Measurements from ENCODE around the gene FN1. TPM values are rescaled to one million over a fixed set of nuclear protein-coding genes. Genes with fewer than 3 reads are reported as not detected.

Gene FN1
- total RNA-seq, 2 donors from 2014 or later, result 369 to 1,092 TPM

GRCh38 chr2:215460682-215461382 is 25.0 kb upstream of the FN1 start:
- Histone ChIP-seq H3K36me3 (no peaks in the 10 kb centered on the region), H3K4me3 (no peak overlapping the region), H3K27me3 (no peaks in the 10 kb centered on the region), H3K27ac (peak overlapping the region; percentile 4 to 47), H3K4me1 (peaks cover 0 to 3% of the 10 kb centered on the region in 2 donors), H3K9me3 (no peaks in the 10 kb centered on the region)
- no peak for TF ChIP-seq CTCF (IDR thresholded peaks at IDR 0.05)
- no peak for DNase-seq (ENCODE audit: low spot score)

- Histone ChIP-seq H3K27ac (no peak overlapping the region), H3K4me1 (no peaks in the 10 kb centered on the region), H3K36me3 (no peaks in the 10 kb centered on the region), H3K9me3 (no peaks in the 10 kb centered on the region), H3K27me3 (no peaks in the 10 kb centered on the region), H3K4me3 (no peak overlapping the region)
- TF ChIP-seq CTCF (IDR thresholded peaks at IDR 0.05), result no peak
- DNase-seq (ENCODE audit: low spot score), result no peak
Measured at GRCh38 chr2:215455958-215456357, 20.1 kb upstream of the FN1 start.

- Histone ChIP-seq H3K27me3 (no peaks in the 10 kb centered on the region), H3K36me3 (no peaks in the 10 kb centered on the region), H3K27ac (no peak overlapping the region), H3K4me1 (no peaks in the 10 kb centered on the region), H3K9me3 (no peaks in the 10 kb centered on the region), H3K4me3 (no peak overlapping the region)
- peak; percentile 61 to 73 for TF ChIP-seq CTCF (IDR thresholded peaks at IDR 0.05)
- no peak for DNase-seq (ENCODE audit: low spot score)
Measured at GRCh38 chr2:215454519-215455246, 18.8 kb upstream of the FN1 start.

GRCh38 chr2:215452725-215453124 is 16.9 kb upstream of the FN1 start:
- Histone ChIP-seq H3K27me3 (no peaks in the 10 kb centered on the region), H3K4me1 (no peaks in the 10 kb centered on the region), H3K4me3 (no peak overlapping the region), H3K27ac (no peak overlapping the region), H3K36me3 (no peaks in the 10 kb centered on the region), H3K9me3 (no peaks in the 10 kb centered on the region)
- TF ChIP-seq CTCF (IDR thresholded peaks at IDR 0.05), result no peak
- DNase-seq (ENCODE audit: low spot score), result no peak

GRCh38 chr2:215451012-215451756 is 15.3 kb upstream of the FN1 start:
- Histone ChIP-seq H3K27ac (no peak overlapping the region), H3K9me3 (no peaks in the 10 kb centered on the region), H3K4me1 (no peaks in the 10 kb centered on the region), H3K36me3 (no peaks in the 10 kb centered on the region), H3K27me3 (no peaks in the 10 kb centered on the region), H3K4me3 (no peak overlapping the region)
- no peak for TF ChIP-seq CTCF (IDR thresholded peaks at IDR 0.05)
- DNase-seq (ENCODE audit: low spot score), result no peak

All from right atrium auricular region (tissue), 2 donors.